ENCODE results near the gene SRRT.

The SRRT gene

DNA sequence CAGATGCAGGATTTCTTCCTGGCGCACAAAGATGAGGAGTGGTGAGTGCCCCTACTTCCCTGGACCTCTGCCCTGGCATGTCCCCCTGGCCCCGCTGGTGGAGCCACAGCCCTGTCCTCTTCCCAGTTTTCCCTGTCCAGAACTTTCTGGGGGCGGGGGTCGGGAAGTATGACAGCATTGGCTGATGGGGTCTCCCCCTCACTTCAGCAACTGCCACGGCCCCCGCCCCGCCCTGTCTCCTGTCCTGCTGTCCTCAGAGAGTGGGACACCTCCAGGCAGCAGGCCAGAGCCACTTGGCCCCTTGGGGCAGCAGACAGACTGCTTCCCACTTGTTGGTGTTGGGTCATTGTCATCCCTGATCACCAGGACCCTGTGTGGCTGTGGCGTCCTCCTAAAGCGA lies 7.3 kb downstream of the SRRT start:
- no peak for DNase-seq

- DNase-seq, result no peak
Measured at GRCh38 chr7:100882785-100883526, 8.1 kb downstream of the SRRT start.

- no peak for DNase-seq
Measured at GRCh38 chr7:100884736-100885439, 10.0 kb downstream of the SRRT start.

DNA sequence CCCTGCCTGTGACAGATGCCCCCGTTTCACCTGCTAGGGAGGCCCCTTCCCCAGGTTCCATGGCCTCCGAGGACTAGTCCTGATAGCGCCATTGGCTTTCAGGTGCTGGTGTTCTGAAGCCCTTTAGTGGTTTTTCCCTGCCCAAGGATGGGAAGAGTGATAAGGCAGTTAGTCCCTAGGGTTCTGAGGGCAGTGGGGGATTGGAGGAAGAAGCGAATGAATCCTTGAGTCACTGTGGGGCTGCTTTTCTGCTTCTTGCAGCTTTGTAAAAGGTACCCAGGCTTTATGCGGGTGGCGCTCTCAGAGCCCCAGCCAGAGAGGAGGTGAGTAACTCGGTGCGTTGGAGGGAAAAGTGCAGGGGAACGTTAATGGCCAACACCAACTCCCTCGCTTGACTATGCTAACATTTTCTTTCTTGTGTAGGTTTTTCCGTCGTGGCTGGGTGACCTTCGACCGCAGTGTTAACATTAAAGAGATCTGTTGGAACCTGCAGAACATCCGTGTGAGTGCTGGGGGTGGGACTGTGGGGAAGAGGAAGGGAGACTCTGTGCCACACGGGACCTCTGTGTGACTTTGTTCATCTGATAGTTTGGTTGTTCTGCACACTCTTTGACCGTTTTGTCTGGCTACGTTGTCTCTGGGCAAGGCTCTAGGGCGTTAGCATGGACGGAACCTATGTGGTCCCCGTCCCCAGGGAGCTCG lies 10.7 kb downstream of the SRRT start:
- no peak for DNase-seq

- no peak for DNase-seq
Measured at GRCh38 chr7:100886142-100886935, 11.4 kb downstream of the SRRT start.

DNA sequence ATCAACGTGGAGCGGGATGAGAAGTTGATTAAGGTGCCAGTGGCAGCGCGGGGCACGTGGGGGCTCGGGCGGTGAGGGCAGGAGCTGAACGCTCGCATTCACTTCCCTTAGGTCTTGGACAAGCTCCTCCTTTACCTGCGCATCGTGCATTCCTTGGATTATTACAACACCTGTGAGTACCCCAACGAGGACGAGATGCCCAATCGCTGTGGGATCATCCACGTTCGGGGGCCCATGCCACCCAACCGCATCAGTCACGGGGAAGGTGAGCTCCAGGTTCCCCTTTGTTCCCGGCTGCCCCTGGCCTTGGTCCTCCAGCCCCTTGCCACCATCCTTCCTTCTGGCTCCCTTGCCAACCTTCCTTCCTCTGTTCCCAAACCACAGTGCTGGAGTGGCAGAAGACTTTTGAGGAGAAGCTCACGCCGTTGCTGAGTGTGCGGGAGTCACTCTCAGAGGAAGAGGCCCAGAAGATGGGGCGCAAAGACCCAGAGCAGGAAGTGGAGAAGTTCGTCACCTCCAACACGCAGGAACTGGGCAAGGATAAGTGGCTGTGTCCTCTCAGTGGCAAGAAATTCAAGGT lies 12.1 kb downstream of the SRRT start:
- no peak for DNase-seq

DNA sequence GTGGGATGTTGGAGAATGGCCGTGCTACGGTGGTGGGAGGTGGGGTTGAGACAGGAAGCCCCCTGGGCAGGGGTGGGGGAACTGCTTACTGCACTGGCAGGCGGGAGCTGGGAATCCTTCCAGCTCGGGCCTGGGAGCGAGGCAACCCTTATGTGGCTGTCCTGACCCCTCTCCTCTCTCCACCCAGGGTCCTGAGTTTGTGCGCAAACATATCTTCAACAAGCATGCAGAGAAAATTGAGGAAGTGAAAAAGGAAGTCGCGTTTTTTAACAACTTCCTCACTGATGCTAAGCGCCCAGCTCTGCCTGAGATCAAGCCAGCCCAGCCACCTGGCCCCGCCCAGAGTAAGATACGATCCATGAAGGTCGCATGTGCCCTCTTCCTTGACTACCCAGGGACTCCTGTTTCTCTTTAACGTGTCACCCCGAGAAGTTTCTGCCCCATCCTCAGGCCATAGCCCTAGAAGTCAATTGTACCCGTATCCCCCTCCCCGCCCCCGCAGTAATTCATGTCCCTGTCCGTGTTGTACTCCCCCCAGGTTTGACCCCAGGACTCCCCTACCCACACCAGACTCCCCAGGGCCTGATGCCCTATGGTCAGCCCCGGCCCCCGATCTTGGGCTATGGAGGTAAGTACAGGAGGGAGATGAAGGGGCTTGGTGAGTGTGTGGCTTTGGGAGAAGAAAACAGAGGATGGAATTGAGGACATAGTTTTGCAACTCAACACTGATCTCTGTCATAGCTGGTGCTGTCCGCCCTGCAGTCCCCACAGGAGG lies 12.8 kb downstream of the SRRT start:
- peak; percentile 52 for DNase-seq

DNA sequence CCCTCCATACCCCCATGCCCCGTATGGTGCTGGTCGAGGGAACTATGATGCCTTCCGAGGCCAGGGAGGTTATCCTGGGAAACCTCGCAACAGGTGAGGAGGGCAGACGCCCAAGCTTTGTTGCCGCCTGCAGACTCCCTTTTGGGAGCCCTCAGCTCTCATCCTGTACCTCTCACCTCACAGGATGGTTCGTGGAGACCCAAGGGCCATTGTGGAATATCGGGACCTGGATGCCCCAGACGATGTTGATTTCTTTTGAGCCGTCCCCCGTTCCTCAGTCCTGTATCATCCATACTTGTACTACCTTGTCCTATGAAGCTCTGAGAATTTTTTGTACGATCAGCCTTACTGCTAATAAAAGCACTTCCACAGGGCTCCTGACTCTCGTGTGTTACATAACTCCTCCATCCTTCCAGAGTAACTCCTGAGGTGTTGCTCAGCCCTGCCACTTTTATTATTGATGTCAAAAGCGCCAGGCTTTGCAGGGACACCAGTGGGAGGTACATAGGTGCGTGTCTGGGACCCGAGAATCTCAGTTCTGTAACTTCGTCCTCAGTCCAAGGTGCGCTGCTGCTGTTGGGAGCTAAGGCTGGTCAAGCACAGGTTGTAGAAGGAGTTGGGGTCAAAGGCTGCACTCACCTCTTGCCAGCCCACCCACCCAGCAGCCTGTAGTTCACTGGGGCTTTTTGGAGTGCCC lies 13.5 kb downstream of the SRRT start:
- DNase-seq, result no peak

DNA sequence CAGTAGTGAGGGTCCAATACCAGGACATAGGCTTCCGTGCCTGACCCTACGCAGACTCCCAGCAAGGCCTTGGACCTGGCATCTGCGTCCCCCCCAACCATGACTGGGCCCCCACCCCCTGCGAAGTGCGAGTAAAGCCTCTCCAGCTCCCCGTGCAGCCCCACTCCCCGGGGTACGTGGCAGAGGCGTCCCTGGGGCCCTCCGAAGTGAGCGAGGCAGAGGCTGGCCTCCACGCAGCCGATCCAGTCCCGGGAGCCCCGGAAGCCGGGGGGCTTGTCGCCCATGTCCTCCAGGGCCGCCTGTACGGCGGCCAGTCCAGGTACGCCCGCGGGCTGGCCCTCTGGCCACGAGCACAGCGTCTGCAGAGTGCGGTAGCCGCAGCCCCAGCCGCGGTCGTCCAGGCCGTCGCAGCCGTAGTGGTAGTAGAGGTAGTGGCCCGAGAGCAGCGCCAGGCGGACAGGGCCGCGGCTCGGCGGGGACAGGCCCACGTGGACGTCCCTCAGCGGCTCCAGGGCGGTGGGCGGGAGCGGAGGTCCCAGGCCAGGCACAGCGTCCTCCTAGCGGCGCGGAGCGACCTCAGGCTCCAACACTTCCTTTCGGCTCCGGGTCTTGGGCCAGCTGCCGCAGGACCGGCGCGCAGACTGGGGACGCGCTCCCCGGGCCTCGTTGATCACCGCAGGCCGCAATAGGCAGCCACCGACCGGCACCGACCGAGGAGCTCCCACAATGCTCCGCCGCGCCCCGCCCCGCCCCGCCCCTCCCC lies 14.3 kb downstream of the SRRT start, which contains the start of gene UFSP1:
UFSP1 (minus strand) TSS at position 728 of the 763 bp plus-strand sequence; CDS start at position 284, 444 bp downstream.
- DNase-seq, result no peak

GRCh38 chr7:100890653-100891567 lies 16.0 kb downstream of the SRRT start:
- DNase-seq, result no peak

DNA sequence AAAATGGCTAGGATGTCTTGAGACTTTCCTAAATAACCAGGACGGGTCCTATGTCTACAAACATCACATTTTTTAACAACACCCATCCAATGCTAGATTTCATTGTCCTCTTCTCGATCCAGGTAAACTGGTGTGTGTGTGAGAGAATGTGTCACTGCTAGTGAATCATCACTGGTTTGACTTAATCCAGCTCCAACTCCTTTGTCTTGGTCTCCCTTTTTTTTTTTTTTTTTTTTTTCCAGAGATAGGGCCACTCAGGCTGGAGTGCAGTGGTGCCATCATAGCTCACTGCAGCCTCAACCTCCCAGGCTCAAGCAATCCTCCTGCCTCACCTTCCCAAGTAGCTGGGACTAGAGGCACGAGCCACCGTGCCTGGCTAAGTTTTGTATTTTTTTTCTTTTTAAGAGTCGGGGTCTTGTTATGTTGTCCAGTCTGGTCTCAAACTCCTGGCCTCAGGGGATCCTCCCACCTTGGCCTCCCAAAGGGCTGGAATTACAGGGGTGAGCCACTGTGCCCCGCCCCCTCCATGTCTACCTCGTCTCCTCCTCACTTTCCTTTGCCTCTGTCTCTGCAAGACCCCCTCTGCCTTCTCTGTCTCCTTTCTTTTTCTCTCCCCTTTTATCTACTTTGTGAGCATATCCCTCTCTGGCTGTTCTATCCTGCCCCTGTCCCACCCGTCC lies 16.8 kb downstream of the SRRT start:
- DNase-seq, result no peak

GRCh38 chr7:100892364-100893317 lies 17.7 kb downstream of the SRRT start:
- DNase-seq, result no peak

- no peak for DNase-seq
Measured at GRCh38 chr7:100893318-100893895, 18.5 kb downstream of the SRRT start.

DNA sequence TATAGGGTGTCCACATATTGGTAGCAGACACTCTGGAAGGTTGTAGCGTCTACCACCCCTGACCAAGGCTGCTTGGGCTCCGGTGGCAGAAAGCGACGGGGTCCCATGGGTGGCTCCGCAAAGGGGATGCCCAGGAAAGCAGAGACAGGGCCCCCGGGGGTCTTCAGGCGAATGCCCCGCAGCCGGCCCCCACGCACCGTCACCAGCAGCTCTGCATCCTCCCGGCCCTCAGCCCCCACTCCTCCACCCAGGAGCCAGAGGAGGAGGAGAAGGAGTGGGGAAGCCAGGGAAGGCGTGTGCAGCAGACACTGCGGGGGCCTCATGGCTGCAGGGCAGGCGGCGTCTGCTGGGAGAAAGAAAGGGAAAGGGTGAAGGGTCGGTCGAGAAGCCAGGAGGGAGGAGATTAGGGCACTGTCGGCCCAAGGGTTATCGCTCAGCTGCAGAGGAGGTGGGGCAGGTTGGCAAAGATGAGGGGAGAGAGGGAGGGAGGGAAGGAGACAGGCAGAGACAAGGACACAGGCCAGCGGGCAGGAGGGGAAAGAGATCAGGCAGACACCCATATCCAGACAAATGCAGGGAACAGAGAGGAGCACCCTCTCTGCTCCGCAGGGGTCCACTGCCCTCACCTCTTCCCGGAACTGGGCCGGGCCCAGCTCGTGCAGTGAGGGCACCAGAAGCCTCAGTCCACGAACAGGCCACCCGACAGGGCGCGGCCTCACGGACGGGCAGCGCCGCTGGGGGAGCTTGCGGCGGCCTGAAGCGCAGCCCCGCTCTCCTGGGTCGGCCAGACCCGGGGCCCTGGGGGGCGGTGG lies 19.2 kb downstream of the SRRT start:
- no peak for DNase-seq

- DNase-seq, result peak; percentile 54
Measured at GRCh38 chr7:100894860-100895700, 20.2 kb downstream of the SRRT start.

Data from activated CD4-positive, alpha-beta T cell treated with anti-CD3 and anti-CD28 coated beads, Interleukin-2, amount 50 U/mL, for 1 hour (primary cell).